Measurements from ENCODE around the gene RMND1. TPM values are rescaled to one million over a fixed set of nuclear protein-coding genes. Genes with fewer than 3 reads are reported as not detected.

The RMND1 gene
- total and polyA plus RNA-seq, 2 of the 13 experiments (the other 11 are each of a cell fraction or from before 2014, with no cell fraction given): 34.0 to 72.5 TPM

GRCh38 chr6:151475653-151476523 is 24.0 kb upstream of the RMND1 start (continued):
- TF ChIP-seq MATR3 (CRISPR knock-in tag; IDR thresholded peaks at IDR 0.05) (no peak), GMEB1 (CRISPR knock-in tag; IDR thresholded peaks at IDR 0.05; ENCODE audit: borderline replicate concordance) (0 out of 2 replicates have a peak, but pooled peaks have one; percentile 43), SAFB2 (CRISPR knock-in tag; IDR thresholded peaks at IDR 0.05; ENCODE audit: borderline replicate concordance, low read depth) (no peak), ZNF678 (CRISPR knock-in tag; IDR thresholded peaks at IDR 0.05) (no peak), ZNF550 (CRISPR knock-in tag; IDR thresholded peaks at IDR 0.05; ENCODE audit: borderline replicate concordance) (no peak), ZBTB1 (CRISPR knock-in tag; IDR thresholded peaks at IDR 0.05; ENCODE audit: borderline replicate concordance) (no peak), YEATS4 (CRISPR knock-in tag; IDR thresholded peaks at IDR 0.05; ENCODE audit: borderline replicate concordance) (no peak), SETDB1 (CRISPR knock-in tag; IDR thresholded peaks at IDR 0.05; ENCODE audit: borderline replicate concordance) (no peak), TARDBP (CRISPR knock-in tag; IDR thresholded peaks at IDR 0.05) (0 out of 2 replicates have a peak, but pooled peaks have one; percentile 38), MXD1 (CRISPR knock-in tag; IDR thresholded peaks at IDR 0.05) (no peak), ZNF121 (CRISPR knock-in tag; IDR thresholded peaks at IDR 0.05) (no peak), FLYWCH1 (CRISPR knock-in tag; IDR thresholded peaks at IDR 0.05) (no peak), ZBTB46 (CRISPR knock-in tag; IDR thresholded peaks at IDR 0.05; ENCODE audit: borderline replicate concordance) (no peak), TAF1 (CRISPR knock-in tag; IDR thresholded peaks at IDR 0.05) (no peak), ZBTB20 (CRISPR knock-in tag; IDR thresholded peaks at IDR 0.05; ENCODE audit: borderline replicate concordance, low read depth) (no peak), KAT2B (IDR thresholded peaks at IDR 0.05; ENCODE audit: borderline replicate concordance, low read depth, low read length) (no peak), MLXIP (CRISPR knock-in tag; IDR thresholded peaks at IDR 0.05; ENCODE audit: borderline replicate concordance) (no peak)

All from HepG2 (cell line).